ENCODE results near the gene ITGBL1.

The ITGBL1 gene

DNA sequence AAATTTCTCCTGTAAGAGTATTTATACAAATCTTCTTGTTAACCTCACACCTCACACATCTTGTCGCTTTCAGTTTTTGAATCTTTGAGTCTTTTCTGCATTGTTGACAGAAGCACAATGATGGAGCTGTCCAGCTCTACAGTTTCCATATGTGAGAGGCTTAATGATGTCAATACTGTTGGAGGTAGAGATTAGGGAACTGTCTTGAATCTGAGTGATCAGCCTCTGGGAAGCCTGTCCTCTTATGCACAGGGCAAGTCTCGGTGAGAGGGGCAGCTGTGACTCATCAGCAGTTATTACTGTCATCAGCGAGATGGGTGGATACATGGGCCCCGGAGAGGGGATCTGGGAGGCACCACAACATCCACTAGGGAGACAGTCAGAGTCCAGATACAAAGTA lies 4.6 kb upstream of the ITGBL1 start:
- TF ChIP-seq CTCF (IDR thresholded peaks at IDR 0.05; ENCODE audit: unreplicated experiment in 3 of 3), result no peak
- H3K27me3 Mint-ChIP-seq (ENCODE audit: low read depth), result no peaks in the 10 kb centered on the region
- no peaks in the 10 kb centered on the region for H3K36me3 Mint-ChIP-seq (ENCODE audit: low read depth)
- H3K4me1 Mint-ChIP-seq, result peaks cover 3% of the 10 kb centered on the region
- H3K27ac Mint-ChIP-seq, result no peak overlapping the region
- no peak overlapping the region for H3K4me3 Mint-ChIP-seq
- no peaks in the 10 kb centered on the region for H3K9me3 Mint-ChIP-seq

- Mint-ChIP-seq H3K36me3 (ENCODE audit: low read depth) (no peaks in the 10 kb centered on the region), H3K4me3 (no peak overlapping the region), H3K9me3 (no peaks in the 10 kb centered on the region), H3K4me1 (peaks cover 4% of the 10 kb centered on the region), H3K27me3 (ENCODE audit: low read depth) (peaks cover 3% of the 10 kb centered on the region), H3K27ac (no peak overlapping the region)
- no peak for TF ChIP-seq CTCF (IDR thresholded peaks at IDR 0.05; ENCODE audit: unreplicated experiment in 3 of 3)
Observed at GRCh38 chr13:101449790-101450748, 2.4 kb upstream of the ITGBL1 start.

GRCh38 chr13:101450749-101451130 lies 1.7 kb upstream of the ITGBL1 start:
- Mint-ChIP-seq H3K36me3 (ENCODE audit: low read depth) (no peaks in the 10 kb centered on the region), H3K27me3 (ENCODE audit: low read depth) (peaks cover 3% of the 10 kb centered on the region), H3K4me1 (peaks cover 4% of the 10 kb centered on the region), H3K4me3 (no peak overlapping the region), H3K9me3 (no peaks in the 10 kb centered on the region), H3K27ac (no peak overlapping the region)
- TF ChIP-seq CTCF (IDR thresholded peaks at IDR 0.05; ENCODE audit: unreplicated experiment in 3 of 3), result no peak

DNA sequence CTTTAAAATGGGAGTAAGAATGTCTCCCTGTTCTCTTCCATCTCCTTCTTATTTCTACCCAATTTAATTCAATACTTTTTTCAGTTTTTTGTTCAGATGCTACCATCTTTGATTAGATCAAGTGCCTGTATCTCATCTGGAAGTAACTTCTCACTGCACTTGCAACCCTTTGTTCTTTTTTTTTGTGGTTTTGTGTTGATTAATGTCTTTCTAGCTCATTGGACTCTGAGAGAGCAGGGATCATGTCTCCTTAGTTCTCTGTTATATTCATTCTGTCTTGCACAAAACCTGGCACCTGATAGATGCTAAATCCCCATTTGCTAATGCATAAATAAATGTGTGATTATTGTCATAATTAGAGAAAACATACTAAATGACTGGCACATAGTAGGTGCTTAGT lies 834 bp upstream of the ITGBL1 start:
- no peaks in the 10 kb centered on the region for H3K36me3 Mint-ChIP-seq (ENCODE audit: low read depth)
- TF ChIP-seq CTCF (IDR thresholded peaks at IDR 0.05; ENCODE audit: unreplicated experiment in 3 of 3), result no peak
- no peaks in the 10 kb centered on the region for H3K9me3 Mint-ChIP-seq
- H3K27me3 Mint-ChIP-seq (ENCODE audit: low read depth), result peaks cover 3% of the 10 kb centered on the region
- no peak overlapping the region for H3K27ac Mint-ChIP-seq
- peaks cover 4% of the 10 kb centered on the region for H3K4me1 Mint-ChIP-seq
- no peak overlapping the region for H3K4me3 Mint-ChIP-seq

GRCh38 chr13:101453784-101454201 lies 1.3 kb downstream of the ITGBL1 start:
- H3K36me3 Mint-ChIP-seq (ENCODE audit: low read depth), result no peaks in the 10 kb centered on the region
- no peak for TF ChIP-seq CTCF (IDR thresholded peaks at IDR 0.05; ENCODE audit: unreplicated experiment in 3 of 3)
- no peaks in the 10 kb centered on the region for H3K9me3 Mint-ChIP-seq
- peaks cover 3% of the 10 kb centered on the region for H3K27me3 Mint-ChIP-seq (ENCODE audit: low read depth)
- H3K27ac Mint-ChIP-seq, result no peak overlapping the region
- H3K4me3 Mint-ChIP-seq, result no peak overlapping the region
- H3K4me1 Mint-ChIP-seq, result peaks cover 4% of the 10 kb centered on the region

DNA sequence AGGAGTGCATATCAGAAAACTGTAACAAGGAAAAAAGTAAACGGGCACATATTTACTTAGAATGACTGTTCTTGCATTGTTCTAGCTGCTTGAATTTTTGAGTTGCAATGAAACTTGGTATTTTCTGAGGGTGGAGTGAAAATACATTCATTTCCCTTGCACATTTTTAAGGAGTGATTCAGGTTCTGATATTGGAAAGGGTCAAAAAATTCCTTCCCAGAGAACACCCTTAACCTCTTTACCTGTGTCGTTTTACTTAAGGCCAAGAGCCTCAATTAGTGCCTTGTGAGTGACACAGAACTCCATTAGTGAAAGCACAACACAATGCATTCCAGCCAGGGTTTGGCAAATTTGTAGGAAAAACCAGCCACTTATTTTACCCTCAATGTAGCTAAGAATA lies 2.3 kb downstream of the ITGBL1 start:
- peaks cover 3% of the 10 kb centered on the region for H3K27me3 Mint-ChIP-seq (ENCODE audit: low read depth)
- no peaks in the 10 kb centered on the region for H3K9me3 Mint-ChIP-seq
- no peaks in the 10 kb centered on the region for H3K36me3 Mint-ChIP-seq (ENCODE audit: low read depth)
- H3K27ac Mint-ChIP-seq, result no peak overlapping the region
- TF ChIP-seq CTCF (IDR thresholded peaks at IDR 0.05; ENCODE audit: unreplicated experiment in 3 of 3), result no peak
- peaks cover 4% of the 10 kb centered on the region for H3K4me1 Mint-ChIP-seq
- H3K4me3 Mint-ChIP-seq, result no peak overlapping the region
